NCI-H146 (cell line): Measurements from ENCODE around the gene ATP8A1.

Experiments
- DNase-seq: peaks from one replicate; lab custom pipeline; 2025; lab: John Stamatoyannopoulos, UW

The ATP8A1 gene

DNA sequence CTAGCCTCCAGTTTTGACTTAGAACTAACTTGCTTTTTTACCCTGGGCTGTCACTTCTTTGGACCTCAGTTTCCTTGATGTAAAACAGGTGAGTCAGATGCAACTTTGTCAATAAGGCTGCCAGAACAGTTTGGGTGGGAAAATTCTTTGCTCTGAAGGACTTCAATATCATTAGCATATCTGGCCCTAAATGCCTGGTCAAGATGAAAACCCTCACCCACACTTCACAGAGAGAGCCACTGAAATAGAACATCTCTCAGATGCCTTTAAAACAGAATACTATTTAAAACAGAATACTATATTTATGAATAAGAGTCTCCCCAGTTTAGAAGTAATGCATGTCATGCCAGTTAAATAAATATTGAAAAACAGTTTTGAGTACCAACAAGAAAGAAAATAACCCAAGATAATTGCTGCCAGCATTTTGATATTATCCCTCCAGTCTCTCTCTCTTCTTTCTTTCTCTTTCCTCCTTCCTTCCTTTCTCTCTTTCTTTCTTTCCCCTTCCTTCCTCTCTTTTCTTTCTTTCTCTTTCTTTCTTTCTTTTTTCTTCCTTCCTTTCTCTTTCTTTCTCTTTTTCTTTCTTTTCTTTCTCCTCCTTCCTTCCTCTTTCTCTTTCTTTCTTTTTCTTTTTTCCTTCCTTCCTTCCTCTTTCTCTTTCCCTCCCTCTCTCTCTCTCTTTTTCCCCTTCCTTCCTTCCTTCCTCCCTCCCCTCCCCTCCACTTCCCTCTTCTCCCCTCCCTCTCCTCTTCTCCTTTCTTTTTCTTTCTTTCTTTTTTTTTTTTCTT is 292.4 kb downstream of the ATP8A1 start:
- no peak for DNase-seq

DNA sequence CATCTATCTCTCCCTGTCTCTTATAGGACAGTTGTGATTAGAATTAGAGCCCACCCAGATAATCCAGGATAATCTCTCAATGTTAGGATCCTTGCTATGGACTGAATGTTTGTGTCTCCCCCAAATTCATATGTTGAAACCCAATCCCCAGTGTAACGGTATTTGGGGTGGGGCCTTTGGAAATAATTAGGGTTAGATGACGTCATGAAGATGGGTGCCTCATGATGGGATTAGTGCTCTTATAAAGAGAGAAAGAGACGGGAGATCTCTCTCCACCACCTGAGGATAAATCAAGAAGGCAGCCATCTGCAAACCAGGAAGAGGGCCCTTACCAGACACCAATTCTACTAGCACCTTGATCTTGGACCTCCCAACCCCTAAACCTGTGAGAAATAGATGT is 293.3 kb downstream of the ATP8A1 start:
- no peak for DNase-seq

DNA sequence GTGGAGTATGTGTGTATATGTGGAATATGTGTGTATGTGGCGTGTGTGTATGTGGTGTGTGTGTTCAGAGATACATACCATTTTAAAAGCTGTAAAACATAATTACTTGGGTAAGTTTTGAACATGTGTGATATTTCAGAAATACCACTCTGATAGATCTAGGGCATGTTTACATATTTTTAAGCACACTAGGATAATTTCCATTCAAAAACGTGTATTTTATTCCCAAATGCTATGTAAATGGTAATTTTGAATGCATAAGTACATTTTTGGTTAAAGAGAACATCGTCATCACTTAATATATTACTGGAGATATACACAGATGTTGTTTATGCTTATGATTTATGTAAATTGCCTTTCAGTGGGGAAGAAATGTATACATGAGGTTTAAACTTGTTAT is 294.3 kb downstream of the ATP8A1 start:
- DNase-seq = no peak

DNA sequence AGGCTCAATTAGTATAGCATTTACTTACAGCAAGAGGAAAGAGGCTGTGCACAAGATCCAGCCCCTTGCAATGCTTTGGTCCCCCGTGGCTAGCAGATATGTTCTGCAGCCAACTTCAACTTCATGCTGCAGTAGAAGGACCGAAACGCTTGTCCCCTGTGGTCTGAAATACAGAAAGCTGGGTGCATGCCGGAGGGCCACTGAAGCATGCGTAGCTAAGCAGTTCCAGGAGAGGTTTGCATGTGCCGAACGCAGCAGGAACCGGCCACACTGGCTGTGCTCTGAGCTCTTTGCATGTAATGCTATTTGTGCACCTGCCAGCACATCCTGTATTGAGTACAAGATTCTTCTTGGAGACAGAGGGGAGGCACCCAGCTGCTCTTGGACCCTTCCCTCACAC is 295.4 kb downstream of the ATP8A1 start:
- DNase-seq = no peak

DNA sequence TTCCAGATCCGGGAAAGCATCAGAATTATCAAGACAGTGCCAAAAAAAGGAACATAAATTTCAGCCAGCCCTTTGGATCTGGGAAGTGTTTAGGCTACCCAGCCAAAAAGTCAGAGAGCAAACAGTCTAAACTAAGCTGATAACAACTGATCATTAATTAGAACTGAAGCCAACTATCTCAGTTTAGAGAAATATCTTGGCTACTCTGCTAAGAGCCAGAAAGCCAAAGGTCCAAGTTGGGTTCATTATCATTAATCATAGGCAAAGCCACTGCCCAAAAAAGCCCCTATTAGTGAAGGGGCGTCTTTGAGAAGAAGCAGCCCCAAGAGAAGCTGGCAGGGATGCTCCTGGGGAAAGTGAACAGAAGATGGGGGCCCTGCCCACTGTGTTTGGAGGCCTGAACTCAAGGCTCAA is 296.6 kb downstream of the ATP8A1 start:
- no peak for DNase-seq

DNA sequence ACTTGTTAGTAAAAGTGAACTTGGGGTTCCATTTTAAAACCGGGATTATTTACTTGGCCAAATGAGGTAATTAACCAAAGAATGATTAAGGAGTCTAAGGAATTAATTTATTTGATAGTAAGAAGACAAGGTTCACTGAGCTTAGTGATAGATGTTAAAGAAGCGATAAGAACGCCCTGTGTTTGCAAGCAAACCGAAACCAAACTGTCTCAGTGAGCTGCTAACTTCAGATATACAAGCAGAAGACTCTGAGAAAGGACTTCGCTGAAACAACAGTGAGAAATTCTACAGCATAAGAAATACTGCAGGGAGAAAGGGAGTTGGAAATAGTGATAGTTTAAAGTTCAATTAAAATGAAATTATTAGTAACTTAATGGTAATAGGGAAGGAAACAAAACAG is 297.2 kb downstream of the ATP8A1 start:
- DNase-seq = no peak
